Choroid plexus epithelial cell (primary cell): ENCODE measurements around the gene HBZ.
"Not testable (repeated sequence)": the region's sequence is repeated elsewhere in the genome, so short reads cannot be mapped to it uniquely, and the experiment has no call there.

Experiments used
- DNase-seq: peaks from one replicate; pipeline ENCODE4 v3.0.0-alpha.2; 2010; ENCODE audit warnings: low read depth
- H3K4me3 ChIP-seq: 2 replicates; pipeline ENCODE4 v1.5.1; 2011; ENCODE audit warnings: low read depth, mild to moderate bottlenecking, control low read depth, low read length, moderate library complexity
- TF ChIP-seq, protein P1 (sequence below): conservative IDR thresholded peaks from 2 replicates; pipeline ENCODE4 v1.5.1; 2011; ENCODE audit warnings: low read depth, mild to moderate bottlenecking, control low read depth, inconsistent platforms, low read length, moderate library complexity

HBZ gene

DNA sequence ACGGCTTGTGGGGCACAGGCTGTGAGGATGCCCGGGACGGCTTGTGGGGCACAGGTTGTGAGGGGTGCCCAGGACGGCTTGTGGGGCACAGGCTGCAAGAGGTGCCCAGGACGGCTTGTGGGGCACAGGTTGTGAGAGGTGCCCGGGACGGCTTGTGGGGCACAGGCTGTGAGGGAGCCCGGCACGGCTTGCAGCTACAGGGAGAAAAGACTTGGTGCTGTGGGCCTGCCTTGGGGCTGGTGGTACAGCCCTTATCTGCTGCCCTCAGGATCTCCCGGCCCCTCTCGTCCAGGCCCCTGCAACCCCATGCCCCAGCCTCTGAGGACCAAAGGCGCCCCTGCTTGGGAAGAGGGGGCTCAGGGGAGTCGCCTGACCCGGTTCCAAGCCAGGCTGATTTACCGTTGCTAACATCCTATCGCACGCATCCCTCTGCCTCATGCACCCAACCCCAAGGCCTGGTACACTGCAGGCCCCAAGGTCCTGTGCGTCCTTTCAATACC, 8.3 kb downstream of the HBZ start:
- TF ChIP-seq, protein P1, sequence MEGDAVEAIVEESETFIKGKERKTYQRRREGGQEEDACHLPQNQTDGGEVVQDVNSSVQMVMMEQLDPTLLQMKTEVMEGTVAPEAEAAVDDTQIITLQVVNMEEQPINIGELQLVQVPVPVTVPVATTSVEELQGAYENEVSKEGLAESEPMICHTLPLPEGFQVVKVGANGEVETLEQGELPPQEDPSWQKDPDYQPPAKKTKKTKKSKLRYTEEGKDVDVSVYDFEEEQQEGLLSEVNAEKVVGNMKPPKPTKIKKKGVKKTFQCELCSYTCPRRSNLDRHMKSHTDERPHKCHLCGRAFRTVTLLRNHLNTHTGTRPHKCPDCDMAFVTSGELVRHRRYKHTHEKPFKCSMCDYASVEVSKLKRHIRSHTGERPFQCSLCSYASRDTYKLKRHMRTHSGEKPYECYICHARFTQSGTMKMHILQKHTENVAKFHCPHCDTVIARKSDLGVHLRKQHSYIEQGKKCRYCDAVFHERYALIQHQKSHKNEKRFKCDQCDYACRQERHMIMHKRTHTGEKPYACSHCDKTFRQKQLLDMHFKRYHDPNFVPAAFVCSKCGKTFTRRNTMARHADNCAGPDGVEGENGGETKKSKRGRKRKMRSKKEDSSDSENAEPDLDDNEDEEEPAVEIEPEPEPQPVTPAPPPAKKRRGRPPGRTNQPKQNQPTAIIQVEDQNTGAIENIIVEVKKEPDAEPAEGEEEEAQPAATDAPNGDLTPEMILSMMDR: no peak
- H3K4me3 ChIP-seq: no peak overlapping the region
- DNase-seq: no peak

DNA sequence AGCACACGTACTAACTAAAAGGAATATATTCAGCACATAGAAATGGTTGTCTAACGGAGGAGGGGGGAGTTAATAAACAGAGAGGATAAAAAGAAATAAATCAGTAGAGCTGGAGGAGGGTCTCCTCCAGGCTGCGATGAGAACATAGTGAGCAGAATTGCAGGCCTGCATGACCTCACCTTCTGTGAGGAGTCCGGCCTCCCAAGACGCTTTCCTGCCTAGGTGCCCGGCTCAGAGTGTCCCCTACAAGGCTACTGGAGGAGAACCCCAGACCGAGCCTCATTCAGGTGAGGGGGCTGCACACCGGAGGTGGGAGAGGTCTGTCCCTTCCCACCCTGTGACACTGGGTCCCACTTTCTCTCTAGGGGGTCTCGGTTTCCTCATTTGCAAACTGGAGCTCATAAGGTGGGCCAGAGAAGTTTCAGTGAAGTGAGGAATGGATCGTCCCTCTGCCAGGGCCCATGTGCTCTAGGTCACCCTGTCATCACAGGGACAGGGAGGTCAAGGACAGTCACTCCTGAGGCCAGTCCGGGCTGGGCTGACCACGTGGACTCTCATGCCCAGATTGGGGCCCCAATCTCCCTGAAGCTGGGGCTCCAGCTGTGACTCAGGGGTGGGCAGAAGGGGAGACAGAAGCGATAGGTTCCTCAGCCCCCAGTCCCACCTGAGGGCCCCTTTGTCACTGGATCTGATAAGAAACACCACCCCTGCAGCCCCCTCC, 10.0 kb downstream of the HBZ start:
- no peak overlapping the region for H3K4me3 ChIP-seq
- TF ChIP-seq, protein P1: no peak

DNA sequence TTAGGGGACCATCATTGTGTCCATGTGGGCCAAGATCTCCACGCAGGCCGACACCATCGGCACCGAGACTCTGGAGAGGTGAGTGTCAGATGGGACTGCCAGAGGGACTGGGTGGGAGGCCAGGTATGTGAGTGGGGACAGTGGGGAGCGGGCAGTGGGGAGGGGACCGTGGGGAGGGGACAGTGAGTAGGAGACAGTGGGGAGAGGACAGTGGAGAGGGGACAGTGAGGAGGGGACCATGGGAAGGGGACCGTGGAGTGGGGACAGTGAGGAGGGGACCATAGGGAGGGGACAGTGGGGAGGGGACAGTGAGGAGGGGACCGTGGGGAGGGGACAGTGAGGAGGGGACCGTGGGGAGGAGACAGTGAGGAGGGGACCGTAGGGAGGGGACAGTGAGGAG, 10.7 kb downstream of the HBZ start:
- not testable (repeated sequence) for H3K4me3 ChIP-seq, DNase-seq

More for the DNA sequence above, 10.0 kb downstream of the HBZ start:
- no peak for DNase-seq

DNA sequence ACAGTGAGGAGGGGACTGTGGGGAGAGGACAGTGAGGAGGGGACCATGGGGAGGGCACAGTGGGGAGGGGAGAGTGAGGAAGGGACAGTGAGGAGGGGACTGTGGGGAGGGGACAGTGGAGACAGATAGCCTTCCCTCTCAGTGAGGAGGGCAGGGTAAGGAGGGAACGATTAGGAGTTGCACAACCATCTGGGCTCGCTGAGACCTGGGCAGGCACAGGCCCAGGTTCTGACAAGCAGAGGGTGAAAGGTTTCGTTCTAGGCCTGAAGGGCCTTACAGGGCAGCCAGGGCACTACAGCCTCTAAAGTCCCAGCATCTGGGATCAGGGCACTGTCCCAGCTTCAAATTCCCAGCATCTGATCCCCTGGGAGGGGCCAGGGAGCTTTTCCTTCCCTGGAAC, 11.3 kb downstream of the HBZ start:
- not testable (repeated sequence) for DNase-seq, H3K4me3 ChIP-seq

DNA sequence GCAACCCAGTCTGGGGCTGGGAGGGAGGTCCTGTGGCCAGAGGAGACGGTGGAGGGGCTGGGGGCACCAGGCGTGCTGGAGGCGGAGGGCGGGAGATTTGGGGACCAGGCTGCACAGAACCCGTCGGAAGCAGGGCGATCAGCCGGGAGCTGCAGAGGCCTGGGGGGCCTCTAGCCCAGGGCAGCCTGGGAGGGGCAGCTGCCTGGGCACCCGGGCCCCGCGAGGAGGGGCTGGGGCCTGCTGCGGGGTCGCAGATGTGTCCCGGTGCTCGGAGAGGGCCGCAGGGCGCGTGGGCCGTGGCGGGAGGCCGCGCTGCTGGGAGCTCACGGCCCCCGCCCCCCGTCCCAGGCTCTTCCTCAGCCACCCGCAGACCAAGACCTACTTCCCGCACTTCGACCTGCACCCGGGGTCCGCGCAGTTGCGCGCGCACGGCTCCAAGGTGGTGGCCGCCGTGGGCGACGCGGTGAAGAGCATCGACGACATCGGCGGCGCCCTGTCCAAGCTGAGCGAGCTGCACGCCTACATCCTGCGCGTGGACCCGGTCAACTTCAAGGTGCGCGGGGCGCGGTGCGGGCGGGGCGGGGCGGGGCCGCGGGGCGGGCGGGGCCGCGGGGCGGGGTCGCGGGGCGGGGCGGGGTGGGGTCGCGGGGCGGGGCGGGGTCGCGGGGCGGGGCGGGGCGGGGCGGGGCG, 11.8 kb downstream of the HBZ start:
- DNase-seq, H3K4me3 ChIP-seq: not testable (repeated sequence)

DNA sequence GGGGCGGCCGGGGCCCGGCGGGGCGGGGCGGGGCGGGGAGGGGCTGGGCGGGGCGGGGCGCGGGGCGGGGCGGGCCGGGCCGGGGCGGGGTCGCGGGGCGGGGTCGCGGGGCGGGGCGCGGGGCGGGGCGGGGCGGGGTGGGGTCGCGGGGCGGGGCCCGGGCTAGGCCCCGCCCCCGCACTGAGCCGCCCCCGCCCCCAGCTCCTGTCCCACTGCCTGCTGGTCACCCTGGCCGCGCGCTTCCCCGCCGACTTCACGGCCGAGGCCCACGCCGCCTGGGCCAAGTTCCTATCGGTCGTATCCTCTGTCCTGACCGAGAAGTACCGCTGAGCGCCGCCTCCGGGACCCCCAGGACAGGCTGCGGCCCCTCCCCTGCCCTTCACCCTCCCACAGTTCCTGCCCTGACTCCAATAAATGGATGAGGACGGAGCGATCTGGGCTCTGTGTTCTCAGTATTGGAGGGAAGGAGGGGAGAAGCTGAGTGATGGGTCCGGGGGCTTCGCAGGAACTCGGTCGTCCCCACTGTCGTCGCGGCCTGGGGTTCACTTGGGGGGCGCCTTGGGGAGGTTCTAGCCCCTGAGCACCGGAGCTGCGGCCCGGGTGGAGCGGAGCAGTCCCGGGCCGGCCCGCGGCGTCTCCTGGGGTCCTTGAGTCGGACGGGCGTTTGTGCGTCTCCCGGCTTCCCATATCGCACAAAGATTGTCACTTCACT, 12.5 kb downstream of the HBZ start:
- no peak for DNase-seq
- TF ChIP-seq, protein P1: no peak
- H3K4me3 ChIP-seq: no peak overlapping the region

DNA sequence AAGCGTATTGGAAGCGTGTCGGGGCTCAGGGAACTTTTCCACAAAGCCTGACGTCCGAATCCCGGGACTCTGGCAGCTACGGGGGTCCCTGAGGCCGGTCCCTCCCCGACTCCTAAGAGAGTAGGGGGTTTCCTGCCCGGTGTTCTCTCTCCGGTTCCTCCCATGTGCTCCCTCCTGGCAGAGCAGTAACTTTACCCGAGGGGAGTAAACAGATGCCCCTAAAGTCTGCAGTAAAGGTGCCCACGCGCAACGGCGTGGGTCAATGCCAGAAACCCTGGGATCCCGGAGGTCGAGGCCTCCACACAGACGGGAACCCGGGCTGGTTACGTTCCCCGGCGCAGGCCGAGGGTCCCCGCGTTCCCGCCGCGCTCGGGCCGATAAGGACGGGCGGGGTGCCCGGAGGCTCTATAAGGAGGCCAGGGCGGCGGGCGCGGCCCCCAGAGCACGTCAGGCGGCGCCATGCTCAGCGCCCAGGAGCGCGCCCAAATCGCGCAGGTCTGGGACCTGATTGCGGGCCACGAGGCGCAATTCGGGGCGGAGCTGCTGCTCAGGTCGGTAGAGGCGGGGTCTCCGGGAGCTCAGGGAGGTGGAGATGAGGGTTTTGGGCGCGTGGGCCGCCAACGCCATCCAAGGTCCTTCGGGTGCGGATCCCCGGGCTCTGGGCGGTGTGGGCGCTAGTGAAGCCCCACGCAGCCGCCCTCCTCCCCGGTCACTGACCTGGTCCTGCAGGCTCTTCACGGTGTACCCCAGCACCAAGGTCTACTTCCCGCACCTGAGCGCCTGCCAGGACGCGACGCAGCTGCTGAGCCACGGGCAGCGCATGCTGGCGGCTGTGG, 13.3 kb downstream of the HBZ start, which contains the start of gene HBM:
HBM (plus strand) TSS at position 440 of the 836 bp plus-strand sequence; CDS start at position 460, 20 bp downstream.
- H3K4me3 ChIP-seq: no peak within 1 kb of the TSS
- DNase-seq: no peak

More for the DNA sequence above, 13.3 kb downstream of the HBZ start, which contains the start of gene HBM:
- TF ChIP-seq, protein P1: no peak
